Measurements from ENCODE around the gene NR3C2.

Gene NR3C2

GRCh38 chr4:148443512-148444295 is 1.5 kb upstream of the NR3C2 start:
- Mint-ChIP-seq H3K4me1 (ENCODE audit: low read depth) (peaks cover 16% of the 10 kb centered on the region), H3K27ac (no peak overlapping the region), H3K36me3 (ENCODE audit: low read depth) (no peaks in the 10 kb centered on the region), H3K4me3 (peak overlapping the region; percentile 97), H3K9me3 (no peaks in the 10 kb centered on the region), H3K27me3 (ENCODE audit: low read depth) (peaks cover 68% of the 10 kb centered on the region)
- peak; percentile 21 for DNase-seq (ENCODE audit: low spot score)

DNA sequence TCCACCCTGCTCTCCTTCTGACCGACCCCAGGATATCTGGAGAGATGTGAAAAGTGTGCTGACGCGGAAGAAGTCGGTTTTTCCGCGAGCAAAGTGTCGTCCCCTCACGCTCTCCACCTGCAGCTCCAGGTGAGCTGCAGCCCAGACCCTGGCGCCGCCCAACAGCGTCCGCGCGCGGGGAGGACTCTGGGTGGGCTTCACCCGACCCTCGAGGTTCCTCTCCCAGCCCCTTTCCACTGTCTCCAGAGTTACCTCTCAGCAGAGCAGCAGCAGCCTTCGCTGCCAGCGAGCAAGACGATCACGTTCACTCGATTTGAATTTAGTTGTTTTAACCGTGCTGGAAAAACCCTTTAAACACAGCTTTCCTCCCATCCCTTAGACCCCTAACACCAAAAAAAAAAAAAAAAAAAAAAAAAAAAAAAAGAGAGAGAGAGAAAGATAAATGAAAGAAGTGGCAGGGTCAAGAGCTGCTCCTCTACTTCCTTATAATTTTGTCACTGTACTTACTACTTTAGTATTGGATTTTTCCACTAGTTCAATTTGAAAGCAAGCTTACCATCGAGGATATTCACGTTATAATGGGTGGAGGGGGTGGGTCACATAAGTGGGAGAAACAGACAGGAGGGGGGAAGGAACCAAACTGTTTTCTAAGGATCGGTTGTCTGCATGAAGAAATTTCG is 758 bp upstream of the NR3C2 start:
- Mint-ChIP-seq H3K9me3 (no peaks in the 10 kb centered on the region), H3K27me3 (ENCODE audit: low read depth) (peaks cover 69% of the 10 kb centered on the region), H3K4me1 (ENCODE audit: low read depth) (peaks cover 16% of the 10 kb centered on the region), H3K4me3 (peak overlapping the region; percentile 97), H3K27ac (peak overlapping the region; percentile 60), H3K36me3 (ENCODE audit: low read depth) (no peaks in the 10 kb centered on the region)
- DNase-seq (ENCODE audit: low spot score) = no peak

- peak overlapping the region; percentile 97 for H3K4me3 Mint-ChIP-seq
- no peaks in the 10 kb centered on the region for H3K36me3 Mint-ChIP-seq (ENCODE audit: low read depth)
- H3K27me3 Mint-ChIP-seq (ENCODE audit: low read depth) = peaks cover 62% of the 10 kb centered on the region
- H3K4me1 Mint-ChIP-seq (ENCODE audit: low read depth) = peaks cover 16% of the 10 kb centered on the region
- no peak for DNase-seq (ENCODE audit: low spot score)
- no peak overlapping the region for H3K27ac Mint-ChIP-seq
- no peaks in the 10 kb centered on the region for H3K9me3 Mint-ChIP-seq
These were observed 609 bp downstream of the NR3C2 start for GRCh38 chr4:148441624-148441985.

- H3K4me3 Mint-ChIP-seq = no peak overlapping the region
- no peaks in the 10 kb centered on the region for H3K9me3 Mint-ChIP-seq
- no peaks in the 10 kb centered on the region for H3K36me3 Mint-ChIP-seq (ENCODE audit: low read depth)
- DNase-seq (ENCODE audit: low spot score) = no peak
- H3K27ac Mint-ChIP-seq = no peak overlapping the region
- H3K4me1 Mint-ChIP-seq (ENCODE audit: low read depth) = peaks cover 15% of the 10 kb centered on the region
- H3K27me3 Mint-ChIP-seq (ENCODE audit: low read depth) = peaks cover 46% of the 10 kb centered on the region
These were observed 4.2 kb downstream of the NR3C2 start for GRCh38 chr4:148438047-148438446.

DNA sequence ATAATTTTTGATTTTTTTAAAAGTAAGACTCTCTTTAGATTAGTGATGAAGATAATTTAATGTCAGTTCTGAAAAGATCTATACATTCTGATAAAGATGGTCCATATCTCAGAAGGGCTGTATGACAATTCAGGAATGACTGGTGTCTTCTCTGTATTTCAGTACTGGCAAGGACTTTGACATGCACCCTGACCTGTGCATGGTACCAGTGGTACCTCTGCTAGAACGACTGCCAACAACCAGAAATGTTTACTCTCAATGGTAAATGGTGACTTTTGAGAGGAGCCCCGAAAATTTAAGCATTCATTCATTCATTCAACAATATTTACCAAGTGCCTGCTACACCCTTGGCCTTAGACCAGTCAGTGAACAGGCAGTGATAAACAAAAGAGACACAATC is 4.8 kb downstream of the NR3C2 start:
- no peaks in the 10 kb centered on the region for H3K9me3 Mint-ChIP-seq
- H3K36me3 Mint-ChIP-seq (ENCODE audit: low read depth) = no peaks in the 10 kb centered on the region
- no peak overlapping the region for H3K27ac Mint-ChIP-seq
- peaks cover 41% of the 10 kb centered on the region for H3K27me3 Mint-ChIP-seq (ENCODE audit: low read depth)
- no peak for DNase-seq (ENCODE audit: low spot score)
- H3K4me3 Mint-ChIP-seq = no peak overlapping the region
- H3K4me1 Mint-ChIP-seq (ENCODE audit: low read depth) = peaks cover 15% of the 10 kb centered on the region

- Mint-ChIP-seq H3K27ac (no peak overlapping the region), H3K4me1 (ENCODE audit: low read depth) (peaks cover 13% of the 10 kb centered on the region), H3K9me3 (no peaks in the 10 kb centered on the region), H3K27me3 (ENCODE audit: low read depth) (peaks cover 38% of the 10 kb centered on the region), H3K36me3 (ENCODE audit: low read depth) (no peaks in the 10 kb centered on the region), H3K4me3 (no peak overlapping the region)
- no peak for DNase-seq (ENCODE audit: low spot score)
These were observed 5.7 kb downstream of the NR3C2 start for GRCh38 chr4:148436512-148436911.

- Mint-ChIP-seq H3K27ac (no peak overlapping the region), H3K4me3 (no peak overlapping the region), H3K4me1 (ENCODE audit: low read depth) (peaks cover 8% of the 10 kb centered on the region), H3K9me3 (no peaks in the 10 kb centered on the region), H3K36me3 (ENCODE audit: low read depth) (no peaks in the 10 kb centered on the region), H3K27me3 (ENCODE audit: low read depth) (peaks cover 32% of the 10 kb centered on the region)
- DNase-seq (ENCODE audit: low spot score) = no peak
These were observed 6.4 kb downstream of the NR3C2 start for GRCh38 chr4:148435654-148436406.

- H3K9me3 Mint-ChIP-seq = no peaks in the 10 kb centered on the region
- no peak for DNase-seq (ENCODE audit: low spot score)
- H3K4me1 Mint-ChIP-seq (ENCODE audit: low read depth) = peaks cover 7% of the 10 kb centered on the region
- H3K36me3 Mint-ChIP-seq (ENCODE audit: low read depth) = no peaks in the 10 kb centered on the region
- H3K27me3 Mint-ChIP-seq (ENCODE audit: low read depth) = peaks cover 18% of the 10 kb centered on the region
- H3K27ac Mint-ChIP-seq = no peak overlapping the region
- H3K4me3 Mint-ChIP-seq = no peak overlapping the region
These were observed 8.0 kb downstream of the NR3C2 start for GRCh38 chr4:148434075-148434773.

DNA sequence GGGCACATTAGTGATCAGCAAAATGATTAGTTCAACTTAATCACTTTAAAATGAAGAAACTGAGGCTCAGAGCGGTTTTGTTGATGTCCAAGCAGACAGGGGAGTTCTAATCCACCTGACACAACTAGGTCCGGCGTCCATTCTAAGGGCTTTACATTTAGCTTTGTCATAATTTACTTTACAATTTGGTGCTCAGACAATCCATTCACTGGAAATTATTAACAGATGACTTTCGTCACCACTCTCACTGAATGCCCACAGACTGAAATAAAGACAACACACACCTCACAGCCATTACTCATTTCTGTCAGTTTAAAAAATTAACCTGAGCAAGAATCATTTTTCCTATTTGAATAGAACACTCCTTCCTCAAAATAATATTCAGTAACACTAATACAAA is 10.8 kb downstream of the NR3C2 start:
- H3K4me3 Mint-ChIP-seq = no peak overlapping the region
- no peaks in the 10 kb centered on the region for H3K36me3 Mint-ChIP-seq (ENCODE audit: low read depth)
- no peak overlapping the region for H3K27ac Mint-ChIP-seq
- DNase-seq (ENCODE audit: low spot score) = no peak
- peaks cover 7% of the 10 kb centered on the region for H3K4me1 Mint-ChIP-seq (ENCODE audit: low read depth)
- H3K27me3 Mint-ChIP-seq (ENCODE audit: low read depth) = peaks cover 7% of the 10 kb centered on the region
- no peaks in the 10 kb centered on the region for H3K9me3 Mint-ChIP-seq

- Mint-ChIP-seq H3K4me1 (ENCODE audit: low read depth) (peaks cover 7% of the 10 kb centered on the region), H3K9me3 (no peaks in the 10 kb centered on the region), H3K36me3 (ENCODE audit: low read depth) (no peaks in the 10 kb centered on the region), H3K4me3 (no peak overlapping the region), H3K27ac (no peak overlapping the region), H3K27me3 (ENCODE audit: low read depth) (peaks cover 7% of the 10 kb centered on the region)
- no peak for DNase-seq (ENCODE audit: low spot score)
These were observed 11.4 kb downstream of the NR3C2 start for GRCh38 chr4:148430854-148431253.

- no peaks in the 10 kb centered on the region for H3K36me3 Mint-ChIP-seq (ENCODE audit: low read depth)
- H3K4me3 Mint-ChIP-seq = no peak overlapping the region
- peaks cover under 1% of the 10 kb centered on the region for H3K4me1 Mint-ChIP-seq (ENCODE audit: low read depth)
- peaks cover 4% of the 10 kb centered on the region for H3K27me3 Mint-ChIP-seq (ENCODE audit: low read depth)
- no peak for DNase-seq (ENCODE audit: low spot score)
- H3K27ac Mint-ChIP-seq = no peak overlapping the region
- no peaks in the 10 kb centered on the region for H3K9me3 Mint-ChIP-seq
These were observed 13.0 kb downstream of the NR3C2 start for GRCh38 chr4:148429206-148429605.

- H3K4me3 Mint-ChIP-seq = no peak overlapping the region
- H3K36me3 Mint-ChIP-seq (ENCODE audit: low read depth) = no peaks in the 10 kb centered on the region
- H3K9me3 Mint-ChIP-seq = no peaks in the 10 kb centered on the region
- H3K27ac Mint-ChIP-seq = no peak overlapping the region
- H3K4me1 Mint-ChIP-seq (ENCODE audit: low read depth) = no peaks in the 10 kb centered on the region
- no peak for DNase-seq (ENCODE audit: low spot score)
- peaks cover 2% of the 10 kb centered on the region for H3K27me3 Mint-ChIP-seq (ENCODE audit: low read depth)
These were observed 15.6 kb downstream of the NR3C2 start for GRCh38 chr4:148426643-148427042.

DNA sequence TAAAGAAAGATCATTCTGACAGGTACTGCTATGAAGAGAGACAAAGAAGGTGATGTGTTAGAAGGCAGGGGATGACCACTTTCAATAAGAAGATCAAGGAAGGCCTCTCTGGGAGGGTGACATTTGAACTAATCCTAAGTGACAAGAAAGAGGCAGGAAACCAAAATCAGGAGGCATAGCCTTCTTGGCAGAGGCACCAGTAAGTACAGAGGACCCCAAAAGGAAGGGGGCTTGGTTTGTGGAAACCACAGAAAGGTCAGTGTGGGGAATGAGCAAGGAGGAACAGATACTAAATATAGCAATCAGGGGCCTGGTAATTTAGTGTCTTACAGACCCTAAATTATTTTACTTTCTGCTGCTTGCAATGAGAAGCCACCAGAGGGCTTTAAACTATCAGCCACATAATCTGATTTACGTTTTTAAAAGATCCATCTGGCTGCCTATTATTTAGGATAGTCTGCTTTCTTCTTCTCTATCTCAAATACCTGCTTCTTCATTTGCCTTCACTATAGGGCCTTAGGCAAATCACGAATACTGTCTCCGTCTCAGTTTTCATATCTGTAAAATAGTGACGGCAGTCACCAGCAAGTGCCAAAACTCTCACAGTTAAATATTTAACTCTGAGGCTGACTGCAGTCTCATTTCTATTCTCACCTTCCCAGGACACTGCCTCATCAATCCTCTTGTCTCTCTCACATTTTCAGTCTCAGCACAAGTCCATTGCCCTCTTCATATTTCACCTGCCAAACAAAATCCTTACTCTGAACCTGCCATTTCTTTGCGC is 16.7 kb downstream of the NR3C2 start:
- no peak for DNase-seq (ENCODE audit: low spot score)
- no peak overlapping the region for H3K27ac Mint-ChIP-seq
- H3K27me3 Mint-ChIP-seq (ENCODE audit: low read depth) = peaks cover 2% of the 10 kb centered on the region
- H3K9me3 Mint-ChIP-seq = no peaks in the 10 kb centered on the region
- H3K4me1 Mint-ChIP-seq (ENCODE audit: low read depth) = no peaks in the 10 kb centered on the region
- H3K36me3 Mint-ChIP-seq (ENCODE audit: low read depth) = no peaks in the 10 kb centered on the region
- H3K4me3 Mint-ChIP-seq = no peak overlapping the region

Measured in T-helper 2 cell treated with Interferon-gamma antibody and Interleukin-4, amounts not matched to agents 5 μg/mL and 100 μg/mL, for 36 hours (primary cell).